BJ (cell line): ENCODE results near the gene DOC2A. TPM values are rescaled to one million over a fixed set of nuclear protein-coding genes. Genes with fewer than 3 reads are reported as not detected.

Experiments used
- CTCF ChIA-PET: fragments of 350-600 bp; formaldehyde crosslinking; extraction: SDS; loops from one replicate; lab custom pipeline; 2021; ENCODE audit warnings: antibody characterized with exemption, inconsistent platforms; lab: Yijun Ruan, JAX
- POLR2A ChIA-PET: fragments of 300-600 bp; sonication (Branson Sonifier 250); formaldehyde crosslinking; extraction: SDS; loops from one replicate; lab custom pipeline; 2021; ENCODE audit warnings: antibody characterized with exemption; lab: Charles Lee
- DNase-seq: peaks from one replicate; pipeline ENCODE4 v3.0.0-alpha.2; 2011; ENCODE audit warnings: low read depth
- H3K27me3 ChIP-seq: 2 replicates; pipeline ENCODE4 v1.6.0; 2011; ENCODE audit warnings: low read length; ENCODE audit not compliant: control insufficient read depth, insufficient read depth
- H3K36me3 ChIP-seq: 2 replicates; pipeline ENCODE4 v1.5.1; 2011; ENCODE audit warnings: low read length; ENCODE audit not compliant: control insufficient read depth, insufficient read depth
- H3K4me3 ChIP-seq: 2 replicates; pipeline ENCODE4 v1.5.1; 2011; ENCODE audit warnings: low read depth, mild to moderate bottlenecking, control low read depth, low read length
- CTCF ChIP-seq: IDR thresholded peaks from 2 replicates; pipeline ENCODE4 v1.5.1; 2011; ENCODE audit warnings: low read depth, mild to moderate bottlenecking, control low read depth, inconsistent platforms, low read length, moderate library complexity; ENCODE audit not compliant: insufficient read depth
- polyA plus RNA-seq: library from polyadenylated mRNA; depleted of rRNA; stranded (reverse); fragments of >200 nt; gene quantifications from 2 replicates; pipeline ENCODE4 v1.2.3, GENCODE V29; 2011

The DOC2A gene
- polyA plus RNA-seq, 1 experiment = 0.64 TPM

DNA sequence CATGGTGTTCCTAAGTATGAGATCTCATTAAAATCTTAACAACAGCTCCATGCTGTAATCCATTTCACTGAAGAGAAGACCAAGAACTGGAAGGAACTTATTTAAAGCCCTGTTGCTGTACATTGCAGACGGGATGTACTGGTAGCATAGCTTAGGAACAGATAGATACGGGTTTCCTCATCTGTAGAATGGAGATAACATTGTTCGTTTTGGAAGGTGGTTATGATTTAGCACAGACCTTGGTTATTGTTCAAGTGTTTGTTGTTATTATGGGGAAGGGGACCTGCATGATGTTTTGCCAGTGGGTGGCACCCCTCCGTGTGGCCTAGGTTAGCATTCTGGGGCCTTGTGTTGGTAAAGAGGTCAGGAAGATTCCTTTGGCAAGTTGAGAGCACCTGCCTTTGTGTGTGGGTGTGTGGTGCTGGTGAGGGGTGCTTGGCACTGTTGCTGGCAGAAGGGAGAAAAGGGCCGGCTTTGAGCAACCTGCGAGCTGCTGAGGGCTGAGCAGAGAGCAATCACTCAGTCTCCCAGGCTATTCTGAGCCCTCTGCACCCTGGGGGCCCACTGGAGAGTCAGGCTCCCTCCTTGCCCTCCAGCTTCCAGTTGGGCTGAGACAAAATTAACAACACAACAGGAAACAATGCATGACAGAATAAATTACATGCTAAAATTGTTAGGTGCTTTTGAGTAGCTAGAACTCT, 34.9 kb downstream of the DOC2A start:
- no peaks in the 10 kb centered on the region for H3K27me3 ChIP-seq
- peaks cover 29% of the 10 kb centered on the region for H3K36me3 ChIP-seq
- TF ChIP-seq CTCF = no peak
- DNase-seq = no peak
- CTCF ChIA-PET = interaction anchor here (0.9 to 1.8 kb wide), 4 partner anchors 11 to 128 kb away, joined by 3 to 4 read pairs (median 3); no protein-coding TSS in a partner anchor
- H3K4me3 ChIP-seq = peak overlapping the region; percentile 83
- POLR2A ChIA-PET = no interaction called here

DNA sequence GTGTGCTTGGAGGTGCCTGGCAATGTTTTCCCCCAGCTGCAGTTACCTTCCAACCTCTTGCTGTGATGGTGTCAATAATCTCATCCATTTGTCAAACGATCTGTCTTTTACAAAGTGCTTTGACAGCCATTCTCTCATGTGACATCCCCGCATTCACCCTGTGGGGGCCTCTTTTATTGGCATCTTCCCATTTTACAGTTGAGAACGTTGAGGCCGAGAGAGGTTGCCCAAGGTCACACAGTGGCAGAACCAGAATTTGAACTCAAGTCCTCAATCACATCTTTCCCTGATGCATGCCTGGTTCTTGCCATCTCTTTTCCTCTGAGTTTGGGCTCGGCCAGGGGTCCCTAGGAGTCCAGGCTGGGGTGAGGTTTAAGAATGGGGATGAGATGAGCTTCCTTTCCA, 35.7 kb downstream of the DOC2A start:
- no peak for DNase-seq
- H3K4me3 ChIP-seq = peak overlapping the region; percentile 83
- TF ChIP-seq CTCF = no peak
- POLR2A ChIA-PET = interaction anchor here (0.6 kb wide), 1 partner anchor 103 kb away, joined by 4 read pairs; no protein-coding TSS in a partner anchor
- H3K27me3 ChIP-seq = no peaks in the 10 kb centered on the region
- peaks cover 26% of the 10 kb centered on the region for H3K36me3 ChIP-seq
- CTCF ChIA-PET = interaction anchor here (0.9 to 1.8 kb wide), 2 partner anchors 12 to 74 kb away, joined by 3 to 4 read pairs; no protein-coding TSS in a partner anchor

DNA sequence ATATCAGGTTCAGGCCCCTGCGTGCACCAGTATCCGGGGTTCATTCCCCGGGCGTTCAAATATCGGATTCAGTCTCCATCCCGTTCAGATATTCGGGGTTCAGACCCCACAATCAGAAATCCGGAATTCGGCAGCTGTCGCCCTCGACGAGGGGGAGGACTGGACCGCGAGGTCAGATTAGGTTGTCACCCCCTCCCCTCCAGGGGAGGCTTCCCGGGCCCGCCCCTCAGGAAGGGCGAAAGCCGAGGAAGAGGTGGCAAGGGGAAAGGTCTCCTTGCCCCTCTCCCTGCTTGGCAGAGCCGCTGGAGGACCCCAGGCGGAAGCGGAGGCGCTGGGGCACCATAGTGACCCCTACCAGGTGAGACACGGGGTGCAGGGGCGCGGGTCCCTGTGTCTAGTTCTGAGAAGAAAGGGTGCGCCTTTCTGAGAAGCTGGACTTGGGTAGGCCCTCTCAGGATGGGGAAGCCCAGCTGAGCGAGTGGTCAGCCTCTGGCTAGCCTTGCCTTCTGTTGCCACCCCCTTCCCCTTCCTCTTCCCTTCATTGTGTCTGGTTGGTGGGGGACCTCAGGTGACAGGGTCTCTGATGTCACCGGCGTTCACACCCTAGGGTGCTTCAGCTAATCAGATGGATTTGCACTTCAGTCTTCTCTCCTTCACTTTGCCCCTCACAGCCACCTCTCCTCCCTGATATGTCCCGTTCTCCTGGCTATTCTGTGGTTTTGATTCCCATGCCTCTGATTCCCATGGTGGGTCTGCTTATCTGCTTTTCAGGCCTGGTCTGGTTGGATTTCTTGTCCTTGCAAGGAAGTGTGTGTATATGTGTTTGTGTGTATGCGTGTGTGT, 36.3 kb downstream of the DOC2A start:
- POLR2A ChIA-PET = interaction anchor here (0.6 kb wide), 1 partner anchor 102 kb away, joined by 4 read pairs; no protein-coding TSS in a partner anchor
- Histone ChIP-seq H3K36me3 (peaks cover 25% of the 10 kb centered on the region), H3K4me3 (peak overlapping the region; percentile 83), H3K27me3 (no peaks in the 10 kb centered on the region)
- CTCF ChIA-PET = interaction anchor here (0.9 to 1.8 kb wide), 2 partner anchors 13 to 73 kb away, joined by 3 to 4 read pairs; no protein-coding TSS in a partner anchor
- no peak for DNase-seq
- TF ChIP-seq CTCF = no peak

DNA sequence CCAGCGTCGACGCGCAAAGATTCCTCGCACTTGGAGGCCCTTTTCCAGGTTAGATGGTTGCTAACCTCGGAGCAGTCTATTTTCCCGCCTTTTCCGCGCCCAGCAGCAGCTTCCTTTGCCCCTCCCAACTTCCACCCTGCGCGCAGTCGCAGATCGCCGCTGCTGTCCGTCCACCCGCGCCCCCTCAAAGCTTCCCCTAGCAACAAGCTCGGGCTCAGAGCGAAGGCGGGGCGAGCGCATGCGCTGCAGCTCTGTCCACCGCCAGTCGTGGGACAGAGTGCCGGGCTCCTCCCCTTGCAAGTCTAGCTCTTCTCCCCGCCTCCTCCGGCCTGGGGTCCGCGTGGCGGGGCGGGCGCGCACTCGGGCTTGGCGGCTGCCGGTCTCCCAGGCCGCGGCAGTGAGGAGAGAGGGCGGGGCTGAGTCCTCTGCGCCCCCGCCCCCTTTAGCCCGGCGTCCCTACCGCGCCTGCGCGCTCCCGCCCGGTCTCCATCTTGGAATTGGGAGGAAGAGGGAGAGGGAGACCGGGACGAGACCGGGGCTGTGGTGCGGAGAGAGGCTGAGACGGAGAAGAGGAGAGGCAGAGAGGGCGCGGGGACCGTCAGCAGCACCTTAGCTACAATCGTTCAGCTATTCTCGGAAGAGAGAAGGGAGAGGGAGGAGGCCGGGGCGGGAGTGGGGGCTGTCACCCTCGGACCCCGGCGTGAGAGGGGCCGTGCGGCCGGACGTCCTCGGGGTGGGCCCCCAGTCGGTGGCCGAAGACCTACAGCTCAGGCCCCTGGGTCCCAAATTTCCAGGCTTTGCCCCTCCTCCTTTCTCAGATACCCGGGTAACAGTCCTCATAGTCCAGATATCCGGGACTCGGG, 37.2 kb downstream of the DOC2A start, which contains the start of gene TAOK2:
TSS of gene TAOK2 (plus strand) at position 485 of the 863 bp plus-strand sequence. CDS start 3,905 bp downstream, outside the sequence.
- TF ChIP-seq CTCF = no peak
- POLR2A ChIA-PET = interaction anchor here (0.6 to 1.0 kb wide), 6 partner anchors 11 to 153 kb away, joined by 3 to 9 read pairs (median 5); partner anchors contain the start of genes KCTD13, MVP and TMEM219
- Histone ChIP-seq H3K27me3 (no peaks in the 10 kb centered on the region), H3K4me3 (peak within 1 kb of the TSS; percentile 83), H3K36me3 (peaks cover 18% of the 10 kb centered on the region)
- CTCF ChIA-PET = interaction anchor here (0.8 to 1.7 kb wide), 3 partner anchors 12 to 67 kb away, joined by 3 to 5 read pairs (median 3); partner anchors contain the start of gene TMEM219
- DNase-seq = peak; percentile 99
